Urinary bladder (tissue), 4 donors: ENCODE results near the gene ASTL. TPM values are rescaled to one million over a fixed set of nuclear protein-coding genes. Genes with fewer than 3 reads are reported as not detected.

Experiments used
- DNase-seq: peaks from one replicate; pipeline ENCODE4 v3.0.0-alpha.2; 2015; ENCODE audit errors: extremely low spot score
- H3K27ac ChIP-seq: one replicate; pipeline ENCODE4 v1.5.1; 2013; ENCODE audit warnings: low read depth, mild to moderate bottlenecking, moderate library complexity
- H3K36me3 ChIP-seq: one replicate; pipeline ENCODE4 v1.6.1; 2013; ENCODE audit warnings: mild to moderate bottlenecking, moderate library complexity; ENCODE audit not compliant: insufficient read depth
- H3K4me1 ChIP-seq: one replicate; pipeline ENCODE4 v1.6.1; 2013; ENCODE audit warnings: mild to moderate bottlenecking, moderate library complexity; ENCODE audit not compliant: insufficient read depth
- H3K4me3 ChIP-seq: one replicate; pipeline ENCODE4 v1.5.1; 2013; ENCODE audit warnings: low read depth, low read length
- WGBS: extraction: QIAGEN DNeasy Blood & Tissue Kit; methylation state at CpG from one replicate; pipeline ENCODE4 v1.1.7; 2013; 5-methylcytosine and 5-hydroxymethylcytosine counted together
- polyA plus RNA-seq: library from polyadenylated mRNA; stranded (reverse); fragments of 200-250 nt; gene quantifications from one replicate; pipeline ENCODE4 v1.2.3, GENCODE V29; 2013
- total RNA-seq: library from RNA; depleted of rRNA; stranded (reverse); fragments of >200 nt; gene quantifications from one replicate; pipeline ENCODE4 v1.2.3, GENCODE V29; 2014
- donor health status: healthy with polysubstance abuse.
- donor health status: healthy.

The ASTL gene
- total and polyA plus RNA-seq, 2 donors: 0.09 to 0.85 TPM

GRCh38 chr2:96154506-96155380 lies 16.4 kb upstream of the ASTL start:
- DNase-seq: no peak
- Histone ChIP-seq H3K36me3 (no peaks in the 10 kb centered on the region), H3K4me3 (no peak overlapping the region), H3K27ac (no peak overlapping the region), H3K4me1 (no peaks in the 10 kb centered on the region)
- WGBS: 81% methylated on average over 16 of the region's 16 CpGs

- Histone ChIP-seq H3K4me1 (no peaks in the 10 kb centered on the region), H3K36me3 (no peaks in the 10 kb centered on the region), H3K27ac (no peak overlapping the region), H3K4me3 (no peak overlapping the region)
- no peak for DNase-seq
- WGBS: 85% methylated on average over 7 of the region's 7 CpGs
Observed at GRCh38 chr2:96153991-96154431, 15.7 kb upstream of the ASTL start.

DNA sequence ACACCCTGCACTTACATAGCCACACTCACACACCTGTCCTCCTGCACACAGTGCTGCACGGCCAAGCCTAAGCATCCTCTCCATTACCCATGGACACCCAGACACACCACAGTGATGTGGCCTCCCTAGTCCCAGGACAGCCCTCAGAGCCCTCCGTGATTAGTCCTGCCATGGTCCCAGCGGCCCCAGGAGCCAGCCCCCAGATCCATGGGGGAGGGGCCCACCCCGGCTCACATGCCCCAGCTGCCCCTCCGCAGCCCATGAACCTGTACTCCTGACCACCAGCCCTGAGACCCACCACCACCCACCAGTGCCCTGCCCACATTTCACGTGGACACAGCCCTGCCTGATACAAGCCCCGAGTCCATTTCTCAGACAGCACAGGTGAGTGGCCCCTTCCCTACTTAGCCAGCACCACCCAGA lies 15.0 kb upstream of the ASTL start:
- 88% methylated on average over 7 of the region's 7 CpGs for WGBS
- Histone ChIP-seq H3K36me3 (no peaks in the 10 kb centered on the region), H3K4me1 (no peaks in the 10 kb centered on the region), H3K27ac (no peak overlapping the region), H3K4me3 (no peak overlapping the region)
- DNase-seq: no peak

DNA sequence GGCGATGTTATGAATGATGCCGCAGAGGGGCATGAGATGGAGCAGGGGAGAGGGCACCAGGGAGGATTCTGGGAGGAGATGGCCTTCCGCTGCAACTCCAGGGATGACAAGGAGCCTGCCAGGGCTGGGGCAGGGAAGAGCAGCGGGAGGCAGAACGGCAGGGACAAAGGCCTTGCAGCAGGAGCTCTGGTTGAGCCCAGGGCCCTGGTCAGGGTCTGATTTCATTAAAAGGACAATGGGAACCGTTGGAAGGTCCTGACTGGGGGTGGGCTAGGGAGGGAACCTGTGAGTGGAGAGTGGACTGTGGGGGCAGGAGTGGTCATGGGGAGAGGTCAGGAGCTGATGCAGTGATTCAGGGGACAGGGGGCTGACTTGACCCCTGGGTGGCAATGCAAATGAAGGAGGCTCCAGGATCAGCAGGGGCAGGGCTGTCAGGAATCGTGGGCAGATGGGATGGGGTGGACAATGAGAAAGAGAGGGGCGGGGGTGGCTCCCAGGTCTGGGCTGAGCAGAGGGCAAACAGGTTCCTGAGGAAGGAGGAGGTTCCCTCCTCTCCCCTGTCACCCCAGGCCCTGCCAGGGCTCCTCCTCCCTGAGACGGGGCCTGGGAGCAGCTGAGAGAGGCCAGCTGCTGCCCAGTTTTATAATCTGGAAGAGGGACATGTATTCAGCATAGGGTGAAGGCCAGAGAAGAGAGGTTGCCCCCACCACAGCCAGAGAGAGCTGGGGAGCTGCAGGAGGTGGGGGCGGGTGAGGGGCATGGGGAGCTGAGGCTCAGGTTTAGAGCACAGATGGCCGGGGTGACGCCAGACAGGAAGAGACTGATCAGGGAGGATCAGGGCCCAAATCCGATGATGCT lies 14.2 kb upstream of the ASTL start:
- WGBS: 74% methylated on average over 13 of the region's 13 CpGs
- H3K4me3 ChIP-seq: no peak overlapping the region
- DNase-seq: no peak
- no peaks in the 10 kb centered on the region for H3K4me1 ChIP-seq
- no peak overlapping the region for H3K27ac ChIP-seq
- H3K36me3 ChIP-seq: no peaks in the 10 kb centered on the region

DNA sequence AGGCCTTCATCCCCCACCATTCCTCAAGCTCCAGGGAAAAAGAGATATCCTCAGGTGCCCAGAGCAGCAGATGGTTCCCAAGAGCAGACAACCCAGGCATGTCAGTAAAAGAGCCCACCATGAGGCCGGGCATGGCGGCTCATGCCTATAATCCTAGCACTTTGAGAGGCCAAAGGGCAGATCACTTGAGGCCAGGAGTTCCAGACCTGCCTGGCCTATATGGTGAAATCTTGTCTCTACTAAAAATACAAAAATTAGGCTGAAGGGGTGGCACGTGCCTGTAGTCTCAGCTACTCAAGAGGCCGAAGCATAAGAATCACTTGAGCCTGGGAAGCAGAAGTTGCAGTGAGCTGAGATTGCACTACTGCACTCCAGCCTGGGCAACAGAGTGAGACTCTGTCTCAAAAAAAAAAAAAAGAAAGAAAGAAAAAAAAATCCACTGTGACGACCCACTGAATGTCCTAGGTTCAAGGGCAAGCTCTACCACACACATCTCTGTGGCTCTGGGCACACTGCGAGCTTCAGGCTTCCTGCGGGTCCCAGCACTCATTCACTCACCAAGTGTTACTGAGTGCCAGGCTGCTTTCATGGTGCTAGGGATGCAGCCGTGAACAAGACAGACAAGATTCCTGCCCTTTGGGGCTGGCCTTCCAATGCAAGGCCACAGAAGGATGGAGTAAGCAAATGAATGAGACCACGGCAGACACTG lies 13.4 kb upstream of the ASTL start:
- no peaks in the 10 kb centered on the region for H3K4me1 ChIP-seq
- no peak overlapping the region for H3K27ac ChIP-seq
- no peak for DNase-seq
- no peak overlapping the region for H3K4me3 ChIP-seq
- WGBS: 93% methylated on average over 9 of the region's 9 CpGs
- no peaks in the 10 kb centered on the region for H3K36me3 ChIP-seq

DNA sequence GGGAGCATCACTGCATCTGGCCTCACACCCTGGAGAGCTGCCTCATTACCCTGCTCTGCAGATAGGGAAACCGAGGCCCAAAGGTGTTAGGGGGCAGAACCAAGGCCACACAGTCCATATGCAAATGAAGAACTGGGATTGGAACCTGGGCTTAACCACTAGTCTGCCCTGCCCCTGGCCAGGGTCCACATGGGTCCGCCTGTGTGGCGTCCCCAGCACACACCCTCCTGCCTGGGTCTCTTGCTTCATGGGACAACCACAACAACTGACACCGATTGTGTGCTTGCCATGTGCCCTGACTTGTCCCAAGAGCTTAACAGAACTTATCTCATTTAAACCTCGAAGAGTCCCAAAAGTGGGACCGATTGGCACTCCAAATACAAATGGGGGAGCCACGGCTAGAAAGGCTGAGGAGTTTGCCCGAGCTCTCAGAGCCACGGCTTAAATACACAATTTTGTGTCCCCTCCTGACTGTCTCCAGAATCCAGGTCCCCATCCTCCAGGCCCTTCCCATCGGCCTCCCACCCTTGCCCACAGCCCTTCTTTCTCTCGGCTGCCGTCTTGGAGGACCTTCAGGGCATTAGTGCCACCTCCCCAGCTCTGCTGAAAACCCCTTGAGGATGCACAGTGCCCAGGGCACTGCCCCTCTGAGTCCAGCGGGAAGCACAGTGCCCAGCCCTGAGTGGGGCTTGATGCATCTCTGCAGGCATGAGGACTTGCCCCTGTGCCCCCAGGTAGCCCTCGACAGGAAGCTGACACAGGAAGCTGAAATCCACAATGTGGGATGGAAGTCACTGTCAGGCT lies 12.7 kb upstream of the ASTL start:
- no peaks in the 10 kb centered on the region for H3K36me3 ChIP-seq
- no peak overlapping the region for H3K4me3 ChIP-seq
- DNase-seq: no peak
- H3K4me1 ChIP-seq: no peaks in the 10 kb centered on the region
- no peak overlapping the region for H3K27ac ChIP-seq
- WGBS: 93% methylated on average over 14 of the region's 14 CpGs

- no peaks in the 10 kb centered on the region for H3K4me1 ChIP-seq
- no peak overlapping the region for H3K4me3 ChIP-seq
- no peak overlapping the region for H3K27ac ChIP-seq
- H3K36me3 ChIP-seq: no peaks in the 10 kb centered on the region
- WGBS: 93% methylated on average over 6 of the region's 6 CpGs
- no peak for DNase-seq
Observed at GRCh38 chr2:96150007-96150640, 11.8 kb upstream of the ASTL start.

DNA sequence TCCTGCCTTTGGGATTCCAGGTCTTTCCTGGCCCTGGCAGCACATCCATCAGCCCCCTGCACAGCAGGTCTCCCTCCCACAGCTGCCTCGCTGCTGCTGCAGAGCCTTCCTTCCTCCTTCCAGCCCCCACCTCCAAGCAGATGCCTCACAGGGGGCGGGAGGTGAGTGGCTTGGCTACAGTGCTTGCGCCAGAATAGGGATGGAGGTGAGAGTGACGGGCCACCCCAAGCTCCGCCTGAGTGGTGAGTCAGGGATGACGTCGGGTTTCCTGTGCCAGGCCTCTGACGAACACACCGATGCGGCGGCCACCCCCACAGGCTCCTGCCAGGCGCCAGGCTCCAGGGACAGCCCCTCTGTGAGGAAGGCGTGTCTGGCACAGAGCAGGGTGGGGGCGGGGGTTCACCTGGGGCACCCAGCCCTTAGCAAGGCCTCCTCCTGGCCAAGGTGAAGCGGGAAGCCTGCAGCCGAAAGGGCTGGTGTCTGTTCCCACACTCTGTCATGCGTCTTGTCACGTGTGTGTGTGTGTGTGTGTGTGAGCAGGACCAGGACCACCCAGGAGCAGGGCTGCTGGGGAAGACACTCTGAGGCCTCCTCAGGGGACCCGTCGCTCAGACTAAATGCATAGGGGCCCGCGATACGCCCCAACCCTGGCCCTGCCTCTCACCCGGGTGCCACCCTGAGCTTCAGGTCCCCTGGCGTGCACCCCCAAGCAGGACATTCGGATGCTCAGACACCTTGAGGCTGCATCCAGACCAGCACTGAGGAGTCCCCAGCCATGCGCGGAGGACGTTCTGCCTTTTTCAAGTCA lies 10.3 kb upstream of the ASTL start:
- DNase-seq: peak; percentile 79
- no peak overlapping the region for H3K4me3 ChIP-seq
- no peaks in the 10 kb centered on the region for H3K4me1 ChIP-seq
- no peaks in the 10 kb centered on the region for H3K36me3 ChIP-seq
- H3K27ac ChIP-seq: no peak overlapping the region
- 44% methylated on average over 29 of the region's 29 CpGs for WGBS

GRCh38 chr2:96147593-96148201 lies 9.4 kb upstream of the ASTL start:
- Histone ChIP-seq H3K4me3 (no peak overlapping the region), H3K36me3 (no peaks in the 10 kb centered on the region), H3K4me1 (no peaks in the 10 kb centered on the region), H3K27ac (peak overlapping the region; percentile 45)
- DNase-seq: no peak
- WGBS: 78% methylated on average over 9 of the region's 9 CpGs

GRCh38 chr2:96146881-96147592 lies 8.7 kb upstream of the ASTL start:
- no peaks in the 10 kb centered on the region for H3K36me3 ChIP-seq
- H3K27ac ChIP-seq: peak overlapping the region; percentile 71
- DNase-seq: no peak
- 73% methylated on average over 9 of the region's 9 CpGs for WGBS
- no peaks in the 10 kb centered on the region for H3K4me1 ChIP-seq
- H3K4me3 ChIP-seq: no peak overlapping the region

DNA sequence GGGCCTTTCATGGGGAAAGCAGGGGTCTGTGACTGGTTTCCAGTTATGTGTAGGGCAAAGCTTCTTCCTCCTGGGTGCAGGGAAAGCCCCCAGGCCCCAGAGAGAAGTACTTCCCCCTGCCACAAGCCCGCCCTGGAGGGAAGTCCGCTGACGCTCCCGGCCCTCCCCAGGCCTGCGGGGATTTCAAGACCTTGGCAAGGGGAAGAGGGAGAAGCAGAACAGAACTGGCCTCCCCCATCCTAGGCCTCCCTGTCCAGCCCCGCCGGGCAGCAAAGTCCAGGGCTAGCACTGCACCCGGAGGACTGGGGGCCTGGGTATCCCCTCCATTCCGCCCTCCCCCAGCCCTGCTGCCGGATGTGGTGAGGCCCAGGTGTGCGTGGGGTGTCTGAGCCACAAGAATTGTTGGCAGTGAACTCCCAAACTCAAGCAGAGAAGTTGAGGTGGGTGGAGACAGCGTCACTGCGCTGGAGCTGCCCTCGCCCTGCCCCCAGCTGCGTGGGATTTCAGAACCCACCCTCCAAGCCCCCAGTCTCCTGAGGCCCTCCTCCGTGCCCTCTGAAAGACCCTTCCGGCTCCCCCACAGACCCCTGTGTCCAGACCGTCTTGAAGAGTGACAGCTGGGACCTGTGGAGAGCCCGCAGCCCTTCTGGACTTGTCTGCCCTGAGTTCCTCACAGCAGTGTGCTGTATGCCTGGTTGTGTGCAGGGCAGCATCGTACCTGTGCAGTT lies 8.0 kb upstream of the ASTL start:
- WGBS: 58% methylated on average over 20 of the region's 20 CpGs
- H3K4me1 ChIP-seq: no peaks in the 10 kb centered on the region
- peak; percentile 55 for DNase-seq
- H3K27ac ChIP-seq: peak overlapping the region; percentile 71
- no peak overlapping the region for H3K4me3 ChIP-seq
- H3K36me3 ChIP-seq: no peaks in the 10 kb centered on the region
